HCT116 (cell line): Measurements from ENCODE around the gene POU3F1. TPM values are rescaled to one million over a fixed set of nuclear protein-coding genes. Genes with fewer than 3 reads are reported as not detected.

Experiments
- ATAC-seq: fragments of 200-7000 bp; cut with Tn5 transposase; 2 replicates; pipeline ENCODE4 v1.9.1; 2020; ENCODE audit warnings: mild to moderate bottlenecking, moderate library complexity
- BruUV-seq: library from RNA; stranded (reverse); fragments of 400-500 nt; replicated peaks from 2 replicates; lab custom pipeline; 2021; lab: Mats Ljungman, UMichigan
- CTCF ChIA-PET: fragments of 300-600 bp; sonication (Branson Sonifier 250); formaldehyde crosslinking; loops from one replicate; lab custom pipeline; 2021; ENCODE audit warnings: antibody characterized with exemption; lab: Charles Lee
- POLR2A ChIA-PET: fragments of 300-600, 350-600 bp; sonication (Branson Sonifier 250); formaldehyde crosslinking; loops from one replicate; lab custom pipeline; 2021; ENCODE audit warnings: antibody characterized with exemption; lab: Charles Lee
- RAD21 ChIA-PET, 2 experiments: fragments of 300-600 bp; sonication (Branson Sonifier 250); formaldehyde crosslinking; loops; one replicate each; lab custom pipeline; 2023; ENCODE audit warnings: low total read pairs in 2 of 2; ENCODE audit not compliant: uncharacterized antibody in 2 of 2, unreplicated experiment in 2 of 2, low non-redundant PET in 1 of 2; lab: Charles Lee
- DNase-seq: peaks from one replicate; pipeline ENCODE4 v3.0.0-alpha.2; 2010; ENCODE audit warnings: low read depth, low spot score
- H2AFZ ChIP-seq: fragments of 200-600 bp; shearing (Covaris generic), sonication (generic); 2 replicates; pipeline ENCODE4 v1.6.1; 2017; ENCODE audit warnings: low read depth, mixed run types, mixed read lengths, antibody characterized with exemption, low read length; ENCODE audit not compliant: poor library complexity, severe bottlenecking
- H3K27ac ChIP-seq: 2 replicates; pipeline ENCODE4 v1.5.1; 2012; ENCODE audit warnings: low read depth, low read length
- H3K27me3 ChIP-seq: fragments of 200-600 bp; sonication (generic); 2 replicates; pipeline ENCODE4 v1.6.1; 2016; ENCODE audit warnings: mixed run types, low read length, mixed read lengths; ENCODE audit not compliant: insufficient read depth
- H3K36me3 ChIP-seq, 2 experiments: fragments of 200-500 bp in 1 of 2; fragments of 200-600 bp in 1 of 2; sonication (Bioruptor generic) in 1 of 2; sonication (generic) in 1 of 2; 2 replicates each; pipeline versions ENCODE4 v1.5.1 to v1.6.1; 2014 to 2016; ENCODE audit warnings: low read length in 2 of 2, inconsistent platforms in 1 of 2, mixed read lengths in 1 of 2, mixed run types in 1 of 2; ENCODE audit not compliant: insufficient read depth in 2 of 2, control insufficient read depth in 1 of 2
- H3K4me1 ChIP-seq, 2 experiments: fragments of 200-600 bp in 1 of 2; sonication (generic) in 1 of 2; 2 replicates each; pipeline versions ENCODE4 v1.5.1 to v1.6.1; 2012 to 2017; ENCODE audit warnings: low read length in 2 of 2, inconsistent platforms in 1 of 2, mild to moderate bottlenecking in 1 of 2, mixed read lengths in 1 of 2, mixed run types in 1 of 2, moderate library complexity in 1 of 2; ENCODE audit not compliant: insufficient read depth in 2 of 2, control insufficient read depth in 1 of 2
- H3K4me2 ChIP-seq: fragments of 200-600 bp; sonication (generic); 2 replicates; pipeline ENCODE4 v1.6.1; 2017; ENCODE audit warnings: mixed run types, low read length, mixed read lengths
- H3K4me3 ChIP-seq, 2 experiments: fragments of 200-600 bp in 1 of 2; sonication (generic) in 1 of 2; replicated peaks in 1 of 2; 2 replicates each; pipeline ENCODE4 v1.5.1; 2011 to 2016; ENCODE audit warnings: low read length in 2 of 2, control low read depth in 1 of 2, low read depth in 1 of 2, mild to moderate bottlenecking in 1 of 2, mixed read lengths in 1 of 2, mixed run types in 1 of 2
- H3K79me2 ChIP-seq: fragments of 200-600 bp; sonication (generic); 2 replicates; pipeline ENCODE4 v1.6.1; 2017; ENCODE audit warnings: mild to moderate bottlenecking, mixed run types, low read length, moderate library complexity, mixed read lengths; ENCODE audit not compliant: insufficient read depth
- H3K9ac ChIP-seq: fragments of 200-600 bp; sonication (generic); 2 replicates; pipeline ENCODE4 v1.6.1; 2016; ENCODE audit warnings: low read length, mixed read lengths
- H3K9me2 ChIP-seq: fragments of 200-600 bp; sonication (generic), shearing (Covaris generic); 2 replicates; pipeline ENCODE4 v1.6.1; 2017; ENCODE audit warnings: mixed run types, mild to moderate bottlenecking, moderate library complexity; ENCODE audit not compliant: insufficient read depth
- H3K9me3 ChIP-seq, 2 experiments: fragments of 200-500 bp in 1 of 2; fragments of 200-600 bp in 1 of 2; sonication (Bioruptor generic) in 1 of 2; sonication (generic) in 1 of 2; 2 replicates each; pipeline ENCODE4 v1.6.1; 2014 to 2017; ENCODE audit warnings: low read length in 2 of 2, mixed read lengths in 2 of 2, inconsistent platforms in 1 of 2, low read depth in 1 of 2, mild to moderate bottlenecking in 1 of 2, mixed run types in 1 of 2, moderate library complexity in 1 of 2; ENCODE audit not compliant: control insufficient read depth in 1 of 2, insufficient read depth in 1 of 2
- H4K20me1 ChIP-seq: fragments of 200-600 bp; sonication (generic), shearing (Covaris generic); 2 replicates; pipeline ENCODE4 v1.6.1; 2017; ENCODE audit warnings: mixed run types, mild to moderate bottlenecking, moderate library complexity; ENCODE audit not compliant: insufficient read depth
- CBX3 ChIP-seq: IDR thresholded peaks from 2 replicates; pipeline ENCODE4 v1.6.1; 2012; ENCODE audit warnings: low read depth
- CEBPB ChIP-seq: IDR thresholded peaks from 2 replicates; pipeline ENCODE4 v1.6.1; 2012; ENCODE audit warnings: low read depth
- CTCF ChIP-seq, 3 experiments: fragments of 200-600 bp in 1 of 3; sonication (generic) in 1 of 3; IDR thresholded peaks in 2 of 3; conservative IDR thresholded peaks in 1 of 3; 2 replicates each; pipeline ENCODE4 v1.5.1; 2012 to 2017; ENCODE audit warnings: low read depth in 2 of 3, low read length in 2 of 3, antibody characterized with exemption in 1 of 3, borderline replicate concordance in 1 of 3, control low read depth in 1 of 3, mild to moderate bottlenecking in 1 of 3, mixed read lengths in 1 of 3, mixed run types in 1 of 3, moderate library complexity in 1 of 3; ENCODE audit not compliant: insufficient read depth in 1 of 3
- EGR1 ChIP-seq: IDR thresholded peaks from 2 replicates; pipeline ENCODE4 v1.6.1; 2012; ENCODE audit warnings: low read depth
- EZH2 ChIP-seq: fragments of 200-600 bp; sonication (generic); IDR thresholded peaks from 2 replicates; pipeline ENCODE4 v1.6.1; 2017; ENCODE audit warnings: antibody characterized with exemption, mixed run types
- FOSL1 ChIP-seq: IDR thresholded peaks from 2 replicates; pipeline ENCODE4 v1.6.1; 2012; ENCODE audit warnings: low read depth
- JUND ChIP-seq: IDR thresholded peaks from 2 replicates; pipeline ENCODE4 v1.6.1; 2012
- POLR2AphosphoS5 ChIP-seq: IDR thresholded peaks from 2 replicates; pipeline ENCODE4 v1.6.1; 2011; ENCODE audit warnings: mild to moderate bottlenecking, low read depth, low read length, moderate library complexity
- RAD21 ChIP-seq: IDR thresholded peaks from 2 replicates; pipeline ENCODE4 v1.6.1; 2012; ENCODE audit warnings: low read depth, mild to moderate bottlenecking
- SP1 ChIP-seq: IDR thresholded peaks from 2 replicates; pipeline ENCODE4 v1.6.1; 2012; ENCODE audit warnings: low read depth
- SRF ChIP-seq: IDR thresholded peaks from 2 replicates; pipeline ENCODE4 v1.6.1; 2012; ENCODE audit warnings: low read depth
- YY1 ChIP-seq: IDR thresholded peaks from 2 replicates; pipeline ENCODE4 v1.6.1; 2011; ENCODE audit warnings: low read length, low read depth, moderate library complexity, mild to moderate bottlenecking; ENCODE audit not compliant: insufficient replicate concordance; ENCODE audit errors: extremely low read depth
- ZFX ChIP-seq: fragments of 450-650 bp; IDR thresholded peaks from 2 replicates; pipeline ENCODE4 v1.6.1; 2017
- intact Hi-C: fragments of 100-400 bp; cut with micrococcal nuclease; formaldehyde crosslinking; loops from 2 replicates; pipeline ENCODE4 v1.10.0; 2022
- total RNA-seq: library from RNA; stranded (reverse); gene quantifications from one replicate; pipeline ENCODE4 v1.2.1, GENCODE V29; 2021; ENCODE audit not compliant: unreplicated experiment
- TF ChIP-seq, protein P1 (sequence below): IDR thresholded peaks from 2 replicates; pipeline ENCODE4 v1.6.1; 2012
- TF ChIP-seq, protein P2 (sequence below): IDR thresholded peaks from 2 replicates; pipeline ENCODE4 v1.6.1; 2012; ENCODE audit warnings: low read depth
- TF ChIP-seq, protein P3 (sequence below): IDR thresholded peaks from 2 replicates; pipeline ENCODE4 v1.6.1; 2012

Gene POU3F1
- total RNA-seq, 1 experiment from 2014 or later, result not detected

DNA sequence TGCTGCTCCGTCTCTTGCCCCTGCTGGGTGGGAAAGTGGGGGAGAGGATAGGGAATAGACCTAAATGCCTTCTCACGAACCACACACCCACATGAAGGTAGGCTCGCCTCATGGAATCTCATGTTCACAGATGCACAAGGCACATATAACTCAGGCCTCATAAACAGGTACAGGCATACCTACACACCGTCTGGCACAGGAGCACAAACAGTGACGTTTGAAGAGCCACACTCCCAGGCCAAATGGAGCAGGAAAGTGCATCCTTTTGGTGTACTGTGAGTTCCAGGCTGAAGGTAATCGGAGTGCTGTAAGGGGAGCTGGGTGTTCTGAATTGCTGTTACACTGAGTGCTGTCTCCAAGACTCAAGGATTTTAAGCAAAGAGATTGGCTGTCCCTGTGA, 20.9 kb downstream of the POU3F1 start:
- ChIA-PET POLR2A (no interaction called here), RAD21 (no interaction called here), CTCF (interaction anchor here (0.6 kb wide), 1 partner anchor 150 kb away, joined by 3 read pairs; no protein-coding TSS in a partner anchor)
- H4K20me1 ChIP-seq, result no peaks in the 10 kb centered on the region
- peaks cover 39 to 55% of the 10 kb centered on the region in 2 experiments; a peak in 3 of 4 replicates for H3K36me3 ChIP-seq
- H3K79me2 ChIP-seq, result peaks cover 9% of the 10 kb centered on the region; the same call in 1 of the 2 replicates
- peaks cover 0 to 4% of the 10 kb centered on the region in 2 experiments; a peak in 1 of 4 replicates for H3K4me1 ChIP-seq
- no peaks in the 10 kb centered on the region for H3K9me2 ChIP-seq
- H3K9ac ChIP-seq, result no peak overlapping the region
- H3K4me3 ChIP-seq, result no peak overlapping the region
- DNase-seq, result no peak
- TF ChIP-seq SRF (no peak), ZFX (no peak), EGR1 (no peak), POLR2AphosphoS5 (no peak), CTCF (IDR thresholded peaks at IDR 0.05 in 2 of 3, conservative IDR thresholded peaks at IDR 0.05 in 1 of 3; ENCODE audit: borderline replicate concordance in 1 of 3, insufficient read depth in 1 of 3, low read depth in 2 of 3, low read length in 2 of 3) (no peak), SP1 (no peak), CBX3 (no peak), EZH2 (no peak)
- no peaks in the 10 kb centered on the region for H3K9me3 ChIP-seq
- H3K4me2 ChIP-seq, result no peak overlapping the region
- H2AFZ ChIP-seq, result no peak overlapping the region
- intact Hi-C loops, result loop anchor here (1.0 to 5.0 kb wide), 3 partner anchors 561 to 810 kb away; no protein-coding TSS in a partner anchor
- no peak overlapping the region for H3K27ac ChIP-seq
- BruUV-seq, result no TSS peak
- H3K27me3 ChIP-seq, result no peaks in the 10 kb centered on the region
- no peak for ATAC-seq

- Histone ChIP-seq H3K27me3 (no peaks in the 10 kb centered on the region), H3K4me1 (no peaks in the 10 kb centered on the region; a peak in 1 of 4 replicates), H3K4me2 (no peak overlapping the region), H3K79me2 (peaks cover 13% of the 10 kb centered on the region; the same call in 1 of the 2 replicates), H3K9ac (no peak overlapping the region), H2AFZ (no peak overlapping the region), H3K9me3 (no peaks in the 10 kb centered on the region), H3K36me3 (peaks cover 43 to 60% of the 10 kb centered on the region in 2 experiments), H3K9me2 (no peaks in the 10 kb centered on the region), H4K20me1 (no peaks in the 10 kb centered on the region), H3K27ac (no peak overlapping the region), H3K4me3 (no peak overlapping the region)
- ATAC-seq, result no peak
- intact Hi-C loops, result loop anchor here (5.0 kb wide), 1 partner anchor 792 kb away; no protein-coding TSS in a partner anchor
- no TSS peak for BruUV-seq
- DNase-seq, result no peak
- ChIA-PET CTCF (interaction anchor here (0.6 to 1.2 kb wide), 2 partner anchors 150 to 810 kb away, joined by 3 read pairs; no protein-coding TSS in a partner anchor), RAD21 (no interaction called here), POLR2A (no interaction called here)
- TF ChIP-seq JUND, result no peak
- TF ChIP-seq CBX3, result no peak
- TF ChIP-seq YY1, result no peak
- no peak for TF ChIP-seq RAD21
- TF ChIP-seq, protein P1, sequence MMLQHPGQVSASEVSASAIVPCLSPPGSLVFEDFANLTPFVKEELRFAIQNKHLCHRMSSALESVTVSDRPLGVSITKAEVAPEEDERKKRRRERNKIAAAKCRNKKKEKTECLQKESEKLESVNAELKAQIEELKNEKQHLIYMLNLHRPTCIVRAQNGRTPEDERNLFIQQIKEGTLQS, result no peak
- TF ChIP-seq, protein P2, sequence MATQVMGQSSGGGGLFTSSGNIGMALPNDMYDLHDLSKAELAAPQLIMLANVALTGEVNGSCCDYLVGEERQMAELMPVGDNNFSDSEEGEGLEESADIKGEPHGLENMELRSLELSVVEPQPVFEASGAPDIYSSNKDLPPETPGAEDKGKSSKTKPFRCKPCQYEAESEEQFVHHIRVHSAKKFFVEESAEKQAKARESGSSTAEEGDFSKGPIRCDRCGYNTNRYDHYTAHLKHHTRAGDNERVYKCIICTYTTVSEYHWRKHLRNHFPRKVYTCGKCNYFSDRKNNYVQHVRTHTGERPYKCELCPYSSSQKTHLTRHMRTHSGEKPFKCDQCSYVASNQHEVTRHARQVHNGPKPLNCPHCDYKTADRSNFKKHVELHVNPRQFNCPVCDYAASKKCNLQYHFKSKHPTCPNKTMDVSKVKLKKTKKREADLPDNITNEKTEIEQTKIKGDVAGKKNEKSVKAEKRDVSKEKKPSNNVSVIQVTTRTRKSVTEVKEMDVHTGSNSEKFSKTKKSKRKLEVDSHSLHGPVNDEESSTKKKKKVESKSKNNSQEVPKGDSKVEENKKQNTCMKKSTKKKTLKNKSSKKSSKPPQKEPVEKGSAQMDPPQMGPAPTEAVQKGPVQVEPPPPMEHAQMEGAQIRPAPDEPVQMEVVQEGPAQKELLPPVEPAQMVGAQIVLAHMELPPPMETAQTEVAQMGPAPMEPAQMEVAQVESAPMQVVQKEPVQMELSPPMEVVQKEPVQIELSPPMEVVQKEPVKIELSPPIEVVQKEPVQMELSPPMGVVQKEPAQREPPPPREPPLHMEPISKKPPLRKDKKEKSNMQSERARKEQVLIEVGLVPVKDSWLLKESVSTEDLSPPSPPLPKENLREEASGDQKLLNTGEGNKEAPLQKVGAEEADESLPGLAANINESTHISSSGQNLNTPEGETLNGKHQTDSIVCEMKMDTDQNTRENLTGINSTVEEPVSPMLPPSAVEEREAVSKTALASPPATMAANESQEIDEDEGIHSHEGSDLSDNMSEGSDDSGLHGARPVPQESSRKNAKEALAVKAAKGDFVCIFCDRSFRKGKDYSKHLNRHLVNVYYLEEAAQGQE, result no peak
- TF ChIP-seq, protein P3, sequence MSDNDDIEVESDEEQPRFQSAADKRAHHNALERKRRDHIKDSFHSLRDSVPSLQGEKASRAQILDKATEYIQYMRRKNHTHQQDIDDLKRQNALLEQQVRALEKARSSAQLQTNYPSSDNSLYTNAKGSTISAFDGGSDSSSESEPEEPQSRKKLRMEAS, result no peak
- TF ChIP-seq SP1, result no peak
- TF ChIP-seq CEBPB, result no peak
- no peak for TF ChIP-seq FOSL1
Measured at GRCh38 chr1:38025233-38025632, 21.4 kb downstream of the POU3F1 start.
